ENCODE results near the gene ST7. TPM values are rescaled to one million over a fixed set of nuclear protein-coding genes. Genes with fewer than 3 reads are reported as not detected.

ST7 gene
- total and polyA plus RNA-seq, 2 of the 13 experiments (the other 11 are each of a cell fraction or from before 2014, with no cell fraction given) = 17.3 to 23.5 TPM

GRCh38 chr7:116950889-116951351 lies 2.4 kb upstream of the ST7 start:
- Histone ChIP-seq H3K27me3 (ENCODE audit: control insufficient read depth in 1 of 2, insufficient read depth in 2 of 2, low read length in 2 of 2) (no peaks in the 10 kb centered on the region; a peak in 1 of 5 replicates), H4K20me1 (ENCODE audit: insufficient read depth, low read length) (no peaks in the 10 kb centered on the region), H3K79me2 (ENCODE audit: insufficient read depth, low read length) (peaks cover 18% of the 10 kb centered on the region), H3K27ac (ENCODE audit: extremely low read length, insufficient read depth, low read length) (peak overlapping the region; percentile 30), H3K9me3 (ENCODE audit: low read length) (no peaks in the 10 kb centered on the region), H3K4me1 (ENCODE audit: insufficient read depth, low read length) (peaks cover 25% of the 10 kb centered on the region), H2AFZ (ENCODE audit: low read length) (peak overlapping the region; percentile 28), H3K36me3 (replicated peaks in 1 of 2; ENCODE audit: control insufficient read depth in 1 of 2, insufficient read depth in 2 of 2, low read length in 2 of 2) (no peaks in the 10 kb centered on the region), H3K4me2 (ENCODE audit: low read depth, low read length) (peak overlapping the region; percentile 100), H3K9ac (ENCODE audit: insufficient read depth, low read depth, low read length) (no peak overlapping the region), H3K4me3 (replicated peaks in 1 of 3; ENCODE audit: insufficient read depth in 1 of 3, low read depth in 2 of 3, low read length in 3 of 3) (peak overlapping the region in 1 of 3 experiments; percentile 88; a peak in 1 of 6 replicates)
- in situ Hi-C loops (cut with HindIII; ENCODE audit: extremely low pct_ligation_motif_present, low pct_unique_long_range_greater_than_20kb) (no loop called here), intact Hi-C loops (cut with micrococcal nuclease; ENCODE audit: unreplicated experiment) (no loop called here)
- ATAC-seq (peak; percentile 32), DNase-seq (ENCODE audit: low spot score) (no peak), FAIRE-seq (no peak)
- no TSS peak for BruUV-seq (replicated peaks)
- ChIA-PET CTCF (ENCODE audit: low intra/inter-chr PET ratio, low total read pairs) (no interaction called here), POLR2A (no interaction called here)
- WGBS (ENCODE audit: low lambda C conversion rate) = 50% methylated on average over 4 of the region's 5 CpGs
- no peak for TF ChIP-seq SKIL (CRISPR knock-in tag; IDR thresholded peaks at IDR 0.05; ENCODE audit: borderline replicate concordance)
- TF ChIP-seq ZNF451 (CRISPR knock-in tag; IDR thresholded peaks at IDR 0.05) = no peak
- 0 out of 2 replicates have a peak, but pooled peaks have one; percentile 2 for TF ChIP-seq HNF1B (CRISPR knock-in tag; IDR thresholded peaks at IDR 0.05)
- no peak for TF ChIP-seq ISL2 (CRISPR knock-in tag; IDR thresholded peaks at IDR 0.05)
- no peak for TF ChIP-seq ZNF512 (CRISPR knock-in tag; IDR thresholded peaks at IDR 0.05)
- 0 out of 2 replicates have a peak, but pooled peaks have one; percentile 41 for TF ChIP-seq MTERF4 (CRISPR knock-in tag; IDR thresholded peaks at IDR 0.05)
- 0 out of 2 replicates have a peak, but pooled peaks have one; percentile 3 for TF ChIP-seq IKZF5 (CRISPR knock-in tag; IDR thresholded peaks at IDR 0.05)
- no peak for TF ChIP-seq ZNF780A (CRISPR knock-in tag; IDR thresholded peaks at IDR 0.05)
- no peak for TF ChIP-seq ZNF180 (CRISPR knock-in tag; IDR thresholded peaks at IDR 0.05; ENCODE audit: borderline replicate concordance, low read depth)
